CD4-positive, alpha-beta T cell treated with Interleukin-4 for 1 hour (primary cell): ENCODE results near the gene STX11.
"Not testable (repeated sequence)": the region's sequence is repeated elsewhere in the genome, so short reads cannot be mapped to it uniquely, and the experiment has no call there.

Experiments
- DNase-seq, 2 donors: peaks; one replicate each; pipeline ENCODE4 v3.0.0-alpha.2; 2020 to 2022

Gene STX11

GRCh38 chr6:144178323-144178722 lies 28.0 kb downstream of the STX11 start:
- DNase-seq, result no peak

GRCh38 chr6:144179237-144179636 lies 28.9 kb downstream of the STX11 start:
- DNase-seq, result no peak

- no peak for DNase-seq
These were observed 29.5 kb downstream of the STX11 start for GRCh38 chr6:144179828-144180227.

GRCh38 chr6:144180354-144180753 lies 30.0 kb downstream of the STX11 start:
- DNase-seq, result not testable (repeated sequence)

- no peak for DNase-seq
These were observed 31.3 kb downstream of the STX11 start for GRCh38 chr6:144181639-144182038.

- not testable (repeated sequence) for DNase-seq
These were observed 33.9 kb downstream of the STX11 start for GRCh38 chr6:144184186-144184585.

GRCh38 chr6:144185133-144185836 lies 35.0 kb downstream of the STX11 start:
- no peak for DNase-seq

- DNase-seq, result no peak
These were observed 36.7 kb downstream of the STX11 start for GRCh38 chr6:144186817-144187625.

- DNase-seq, result no peak
These were observed 39.0 kb downstream of the STX11 start for GRCh38 chr6:144189351-144189750.

GRCh38 chr6:144190080-144190479 lies 39.8 kb downstream of the STX11 start:
- DNase-seq, result no peak

- no peak for DNase-seq
These were observed 40.3 kb downstream of the STX11 start for GRCh38 chr6:144190593-144190992.

GRCh38 chr6:144193181-144193580 lies 42.9 kb downstream of the STX11 start:
- no peak for DNase-seq

- DNase-seq, result no peak
These were observed 44.0 kb downstream of the STX11 start for GRCh38 chr6:144194293-144194810.

- DNase-seq, result no peak
These were observed 45.5 kb downstream of the STX11 start for GRCh38 chr6:144195671-144196270.

- DNase-seq, result no peak
These were observed 47.6 kb downstream of the STX11 start for GRCh38 chr6:144197919-144198318.

GRCh38 chr6:144202879-144203468 lies 52.7 kb downstream of the STX11 start:
- DNase-seq, result no peak

GRCh38 chr6:144211160-144211559 lies 60.8 kb downstream of the STX11 start:
- DNase-seq, result no peak

- no peak for DNase-seq
These were observed 63.0 kb downstream of the STX11 start for GRCh38 chr6:144213315-144213714.

GRCh38 chr6:144214029-144214428 lies 63.7 kb downstream of the STX11 start:
- no peak for DNase-seq

GRCh38 chr6:144214622-144215401 lies 64.5 kb downstream of the STX11 start:
- no peak for DNase-seq

- DNase-seq, result no peak
These were observed 65.2 kb downstream of the STX11 start for GRCh38 chr6:144215402-144215931.
